CD1c-positive myeloid dendritic cell (primary cell): ENCODE measurements around the gene RGS9.

Experiments used
- DNase-seq: peaks from one replicate; pipeline ENCODE4 v3.0.0-alpha.2; 2016; ENCODE audit errors: extremely low spot score

RGS9 gene

DNA sequence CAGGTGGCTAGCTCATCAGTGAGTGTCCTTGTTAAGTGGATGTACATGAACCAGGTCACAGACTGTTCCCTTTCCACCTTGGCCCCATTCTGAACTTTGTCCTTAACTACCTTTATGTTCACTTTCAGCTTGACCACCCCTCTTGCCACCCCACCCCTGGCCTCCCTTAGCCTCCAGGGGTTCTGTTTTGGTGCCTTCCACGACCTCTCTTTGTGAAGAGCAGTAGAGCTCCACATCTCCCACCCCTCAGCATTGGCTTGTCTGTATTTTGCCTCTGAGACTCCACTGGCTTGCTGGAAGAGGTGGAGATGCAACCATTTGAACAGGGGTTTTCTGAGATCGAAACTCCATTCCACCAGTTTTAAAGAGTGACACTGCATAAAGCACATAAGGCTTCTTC lies 123.5 kb downstream of the RGS9 start:
- no peak for DNase-seq

DNA sequence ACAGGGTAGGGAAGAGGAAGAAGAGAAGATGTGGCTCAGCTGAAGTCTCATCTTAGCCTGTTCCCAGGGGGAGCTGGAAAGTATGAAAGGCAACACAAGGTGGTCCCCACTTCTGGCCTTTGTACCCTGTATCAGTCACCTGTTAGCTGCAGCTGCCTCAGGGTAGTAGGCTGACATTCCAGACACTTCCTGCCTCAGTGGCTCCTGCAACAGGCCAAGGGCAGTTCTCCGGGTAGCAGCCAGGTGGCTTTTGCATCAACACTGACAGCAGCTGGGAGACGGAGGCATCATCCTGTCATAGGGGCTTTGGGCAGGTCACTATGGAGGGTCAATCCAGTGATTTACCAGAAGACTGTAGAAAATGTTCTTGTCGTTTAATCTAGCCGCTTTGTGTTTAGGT lies 124.0 kb downstream of the RGS9 start:
- no peak for DNase-seq

GRCh38 chr17:65261682-65262636 lies 124.8 kb downstream of the RGS9 start:
- no peak for DNase-seq

DNA sequence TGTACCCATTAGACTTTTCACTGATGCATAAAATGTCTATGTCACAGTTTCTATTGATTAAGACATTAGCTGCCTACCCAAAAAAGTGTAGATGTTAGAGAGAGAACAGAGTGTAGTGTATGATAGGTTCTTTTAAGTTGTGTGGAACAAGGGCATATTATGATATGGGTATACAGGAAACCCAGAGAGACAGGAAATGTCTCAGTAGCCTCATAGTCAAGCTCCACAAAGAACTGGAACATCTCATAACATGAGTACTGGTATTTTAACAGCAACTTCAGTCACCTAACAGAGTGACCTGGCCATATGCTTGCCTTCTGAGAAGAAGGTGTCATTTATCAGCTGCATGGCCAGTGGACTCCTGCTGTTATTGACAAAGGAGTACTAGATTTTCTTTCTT lies 128.1 kb downstream of the RGS9 start:
- DNase-seq, result no peak

DNA sequence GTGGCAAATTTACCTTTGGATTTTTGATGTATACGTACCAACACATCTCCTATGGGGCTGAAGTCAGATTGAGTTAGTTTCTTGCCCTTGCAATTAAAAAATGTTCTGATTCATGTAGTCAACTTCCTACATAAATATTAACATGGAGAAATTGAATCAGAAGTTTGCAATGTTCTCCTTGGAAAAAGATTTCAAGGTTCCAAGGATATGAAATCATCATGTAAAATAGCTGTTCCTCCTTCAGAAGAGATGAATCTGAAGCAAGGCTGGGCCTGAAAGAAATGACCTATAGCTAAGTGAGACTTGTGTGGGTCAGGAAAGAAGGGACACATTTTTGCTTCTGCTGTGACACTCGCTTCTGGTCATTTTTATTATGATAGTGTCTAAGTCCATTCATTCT lies 131.7 kb downstream of the RGS9 start:
- no peak for DNase-seq

- no peak for DNase-seq
Observed at GRCh38 chr17:65270499-65271253, 133.5 kb downstream of the RGS9 start.

DNA sequence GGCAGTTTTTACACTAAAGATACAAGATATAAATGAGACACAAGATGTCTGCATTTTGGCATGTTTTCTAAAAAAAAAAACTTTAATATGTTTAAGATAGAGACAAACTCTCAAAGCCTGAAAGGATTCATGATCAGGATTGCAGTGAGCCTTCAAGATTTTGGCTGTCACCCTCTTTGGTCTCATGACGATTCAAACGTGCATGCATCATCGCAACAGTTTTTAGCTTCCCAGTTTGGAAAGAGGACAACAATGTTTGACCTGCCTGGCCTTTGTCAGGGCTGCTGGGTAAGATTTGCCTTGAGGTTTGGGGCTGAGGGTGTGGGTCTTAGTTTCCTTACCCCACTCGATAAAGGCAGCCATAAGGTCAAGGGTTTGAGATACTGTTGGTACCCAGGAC lies 134.1 kb downstream of the RGS9 start:
- no peak for DNase-seq
